HG02623 (cell line): ENCODE results near the gene SGPL1.

Experiments used
- ATAC-seq: cut with Tn5 transposase; IDR thresholded peaks from one replicate; pipeline ENCODE4 v1.9.1; 2021; ENCODE audit warnings: moderate library complexity; ENCODE audit not compliant: unreplicated experiment

SGPL1 gene

DNA sequence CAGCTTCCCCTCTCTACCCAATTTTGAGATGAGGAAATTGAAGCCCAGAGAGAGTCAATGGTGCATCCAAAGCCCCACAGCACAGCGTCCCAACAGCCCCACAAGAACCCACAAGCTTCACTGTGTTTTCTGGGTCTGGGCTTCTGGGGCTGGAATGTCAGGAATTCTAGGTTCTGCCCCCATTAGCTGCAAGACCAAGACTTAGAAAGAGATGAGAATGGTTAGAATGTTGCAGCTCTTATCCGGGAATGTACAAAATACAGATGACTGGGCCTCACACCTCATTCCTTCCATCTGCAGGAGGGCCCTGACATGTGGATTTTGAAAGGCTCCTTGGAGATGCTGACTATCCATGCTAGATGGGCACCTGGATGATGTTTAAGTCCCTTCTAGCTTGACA, 6.0 kb upstream of the SGPL1 start:
- ATAC-seq: no peak

DNA sequence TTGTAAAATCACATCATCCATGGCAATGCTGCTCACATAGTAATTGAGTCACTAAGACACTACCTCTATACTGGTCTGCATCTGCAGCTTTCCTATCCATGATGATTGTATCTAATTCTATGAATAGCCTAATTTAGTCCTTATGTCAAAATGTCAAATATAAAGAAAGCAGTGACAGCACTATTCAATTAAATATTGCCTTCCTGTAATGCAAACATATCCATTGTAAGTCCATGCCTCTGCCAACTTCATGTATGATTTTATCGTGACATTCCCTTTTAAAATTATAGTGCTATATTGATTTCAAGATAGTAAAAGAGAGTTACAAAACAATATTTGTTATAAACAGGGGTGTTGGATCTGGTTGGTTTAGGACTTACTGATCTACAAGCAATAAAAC, 4.8 kb upstream of the SGPL1 start:
- no peak for ATAC-seq

DNA sequence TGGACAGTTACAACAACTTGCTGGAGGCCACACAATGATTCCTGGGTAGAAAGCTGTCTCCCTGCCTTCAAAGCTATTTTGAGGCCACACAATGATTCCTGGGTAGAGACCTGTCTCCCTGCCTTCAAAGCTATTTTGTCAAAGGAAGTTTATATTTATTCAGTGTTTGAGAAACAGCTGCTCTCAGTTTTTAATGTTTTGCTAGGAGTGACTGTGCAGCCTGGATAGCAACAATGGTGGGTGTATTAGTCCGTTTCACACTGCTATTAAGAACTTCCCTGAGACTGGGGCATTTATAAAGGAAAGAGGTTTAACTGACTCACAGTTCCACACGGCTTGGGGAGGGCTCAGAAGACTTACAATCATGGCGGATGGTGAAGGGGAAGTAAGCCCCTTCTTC, 3.9 kb upstream of the SGPL1 start:
- ATAC-seq: no peak

DNA sequence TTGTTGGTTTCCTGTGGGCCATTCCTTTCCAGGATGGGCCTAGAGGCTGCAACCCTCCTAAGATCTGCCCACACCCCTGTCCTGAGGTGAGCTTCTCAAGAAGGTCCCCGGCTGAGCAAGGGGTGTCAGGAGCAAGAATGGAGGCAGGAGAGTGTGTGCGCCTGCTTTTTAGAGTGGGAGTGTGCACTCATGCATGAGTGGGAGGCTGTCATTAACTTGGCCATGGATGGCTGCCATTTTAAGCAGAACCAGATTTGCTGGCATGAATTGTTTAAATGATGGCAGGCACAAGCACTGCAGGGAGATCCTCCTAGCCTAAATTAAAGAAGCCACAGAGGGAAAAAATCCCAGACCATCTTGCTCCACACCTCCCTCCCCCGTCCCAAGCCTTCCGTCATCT, 2.9 kb upstream of the SGPL1 start:
- no peak for ATAC-seq

DNA sequence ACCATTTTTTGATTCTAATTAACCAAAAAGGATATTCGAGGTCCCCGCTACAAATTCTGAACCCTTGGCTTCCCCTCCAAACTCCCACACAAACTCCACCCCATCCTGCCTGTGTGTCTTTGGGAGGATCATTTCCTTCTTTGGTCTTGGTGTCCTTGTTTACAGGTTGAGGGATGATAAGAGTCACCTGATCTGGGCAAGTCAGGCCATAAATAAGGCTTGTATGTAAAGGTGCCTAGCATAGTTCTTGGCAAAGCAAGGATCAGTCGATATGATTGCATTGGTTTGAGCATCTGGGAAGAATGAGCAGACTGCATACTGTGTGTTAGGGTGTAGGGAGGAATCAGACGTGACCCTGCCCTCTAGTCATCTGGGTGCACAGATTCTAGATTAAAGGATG, 1.6 kb upstream of the SGPL1 start:
- ATAC-seq: no peak

DNA sequence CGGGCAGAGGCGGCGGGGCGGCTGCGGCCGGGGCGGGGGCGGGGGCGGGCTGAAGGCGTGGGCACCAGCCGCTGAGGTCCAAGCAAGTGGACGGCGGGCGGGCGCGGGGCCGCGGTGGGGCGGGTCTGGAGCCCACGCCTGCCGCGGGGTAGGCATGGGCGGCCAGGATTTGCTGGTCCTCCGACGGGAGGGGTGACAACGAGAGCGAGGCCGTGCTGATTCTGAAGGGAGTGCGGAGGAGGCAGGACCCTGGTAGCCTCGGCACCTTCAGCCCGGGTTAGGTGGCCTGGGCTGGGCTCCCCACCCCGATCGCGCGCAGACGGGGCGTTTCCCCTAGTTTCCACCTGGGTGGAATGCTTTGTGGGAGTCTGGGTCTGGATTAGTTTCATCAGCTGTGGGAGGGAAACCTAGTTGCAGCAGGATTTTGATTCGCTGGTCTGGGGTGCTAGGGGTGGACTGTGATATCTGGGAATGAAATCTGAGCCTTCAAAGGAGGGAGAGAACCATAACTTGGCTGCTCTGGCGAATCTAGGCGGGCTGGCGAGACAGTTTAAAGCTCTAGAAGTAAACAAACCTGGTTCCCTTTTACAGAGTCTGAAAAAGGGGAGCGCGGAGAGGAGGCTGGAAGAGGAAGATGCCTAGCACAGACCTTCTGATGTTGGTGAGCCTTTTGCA, 609 bp downstream of the SGPL1 start:
- ATAC-seq: peak; percentile 28

DNA sequence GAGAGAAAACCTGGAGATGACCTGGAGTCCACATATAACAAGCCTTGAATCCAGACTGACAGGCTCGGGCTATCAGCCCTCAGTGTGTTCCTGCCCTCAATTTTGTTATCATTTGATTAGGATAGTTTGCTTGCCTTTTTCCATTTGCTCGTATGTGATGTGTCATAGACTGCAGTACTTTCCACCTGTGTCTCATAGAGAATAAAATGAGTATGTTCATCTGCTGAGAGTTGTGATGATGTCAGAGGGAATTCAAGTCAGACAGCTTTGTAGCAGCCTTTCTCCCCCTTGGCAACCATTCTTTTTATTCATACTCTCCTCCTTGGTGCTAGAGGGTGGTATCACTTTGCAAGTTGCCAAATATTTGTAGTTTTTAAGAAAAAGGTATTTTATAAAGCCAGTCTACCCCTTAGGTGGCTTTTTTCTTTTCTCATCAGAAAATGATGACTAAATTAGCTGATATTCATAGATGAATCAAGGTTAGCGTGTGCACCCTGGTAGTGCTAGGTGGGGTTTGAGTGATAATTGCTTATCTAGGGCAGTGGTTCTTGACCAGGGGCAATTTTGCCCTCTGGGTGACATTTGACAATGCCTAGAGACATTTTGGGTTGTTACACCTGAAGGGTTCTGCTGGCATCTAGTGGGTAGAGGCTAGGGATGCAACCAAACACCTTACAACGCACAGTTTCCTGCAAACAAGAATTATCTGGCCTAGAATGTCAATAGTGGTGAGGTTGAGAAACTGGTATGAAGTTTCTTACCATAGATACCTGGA, 5.4 kb downstream of the SGPL1 start:
- no peak for ATAC-seq

DNA sequence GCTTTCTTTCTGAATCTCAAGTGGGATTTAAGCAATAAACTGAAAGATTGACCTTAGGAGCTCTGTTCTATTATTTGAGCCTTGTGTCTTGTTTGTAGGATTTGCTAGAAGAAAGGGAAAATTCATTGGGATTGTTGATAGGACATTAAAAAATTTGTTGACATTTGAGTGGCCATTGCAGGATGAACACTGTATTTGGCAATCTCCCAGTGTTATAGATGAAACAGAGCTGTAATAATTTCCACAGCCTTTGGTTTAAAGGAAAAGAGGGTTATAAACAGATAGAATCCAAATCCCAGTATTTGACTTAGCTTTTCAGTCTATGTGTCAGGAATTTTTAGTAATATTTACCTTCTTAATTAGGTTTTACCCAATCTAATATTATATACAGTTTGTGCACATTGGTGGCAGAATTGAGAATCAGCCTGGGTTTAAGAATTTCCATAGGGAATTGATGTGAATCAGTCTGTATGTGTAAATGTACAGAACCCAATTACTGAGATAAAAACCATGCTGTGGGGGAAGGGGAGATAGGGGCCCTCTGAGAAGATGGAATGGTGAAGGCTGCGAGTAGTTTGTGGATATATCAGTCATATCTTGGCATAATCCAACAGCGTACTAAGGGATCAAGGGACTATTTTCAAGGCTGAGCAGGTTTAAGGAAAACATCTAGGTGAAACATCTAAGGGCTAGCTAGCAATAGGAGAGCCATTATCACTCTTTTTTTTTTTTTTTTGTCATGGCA, 6.5 kb downstream of the SGPL1 start:
- no peak for ATAC-seq

DNA sequence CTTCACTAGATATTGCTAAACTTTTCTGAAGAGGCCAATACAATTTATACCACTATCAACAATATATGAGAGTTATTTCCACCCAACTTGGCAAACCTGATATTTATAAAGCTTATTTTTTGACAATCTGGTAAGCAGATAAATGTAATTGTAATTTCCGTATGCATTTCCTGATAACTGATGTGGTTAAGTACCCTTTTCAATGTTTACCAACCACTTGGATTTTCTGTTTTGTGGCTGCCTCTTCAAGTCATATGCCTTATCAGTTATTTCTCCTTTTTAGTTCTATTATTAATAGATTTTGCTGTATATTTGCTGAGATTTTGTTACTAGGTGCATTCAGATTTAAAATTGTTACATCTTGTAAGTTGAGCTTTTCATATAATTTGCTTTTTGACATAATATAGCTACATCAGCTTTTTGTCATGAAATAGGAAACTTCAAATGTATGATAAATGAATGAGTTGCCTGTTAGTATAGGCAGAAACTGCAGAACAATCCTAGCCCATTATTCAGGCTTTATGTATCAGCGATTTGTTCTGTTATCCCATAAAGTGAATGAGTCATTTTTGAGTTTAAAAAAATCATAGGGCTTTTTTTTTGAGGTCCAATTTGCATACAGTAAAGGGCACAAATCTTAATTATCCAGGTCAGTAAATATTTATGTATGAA, 11.5 kb downstream of the SGPL1 start:
- ATAC-seq: no peak

DNA sequence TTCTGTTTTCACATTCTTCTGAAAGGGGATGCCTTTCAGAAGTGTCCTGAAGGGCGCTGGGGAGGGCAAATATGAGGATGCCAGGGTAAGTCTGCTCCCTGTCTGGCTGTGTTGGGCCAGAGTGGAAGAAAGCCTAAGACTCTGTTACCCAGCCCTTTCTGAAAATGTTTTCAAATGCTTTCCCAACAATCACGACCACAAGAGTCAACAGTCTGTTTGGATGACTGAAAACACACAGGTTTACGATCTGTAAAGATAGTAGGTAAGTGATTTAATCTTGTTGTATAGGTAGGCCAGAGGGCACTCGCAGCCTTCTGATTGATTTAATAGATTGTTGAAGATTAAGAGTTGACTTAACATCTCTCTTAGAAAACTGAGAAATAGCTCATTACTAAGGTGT, 13.2 kb downstream of the SGPL1 start:
- no peak for ATAC-seq

DNA sequence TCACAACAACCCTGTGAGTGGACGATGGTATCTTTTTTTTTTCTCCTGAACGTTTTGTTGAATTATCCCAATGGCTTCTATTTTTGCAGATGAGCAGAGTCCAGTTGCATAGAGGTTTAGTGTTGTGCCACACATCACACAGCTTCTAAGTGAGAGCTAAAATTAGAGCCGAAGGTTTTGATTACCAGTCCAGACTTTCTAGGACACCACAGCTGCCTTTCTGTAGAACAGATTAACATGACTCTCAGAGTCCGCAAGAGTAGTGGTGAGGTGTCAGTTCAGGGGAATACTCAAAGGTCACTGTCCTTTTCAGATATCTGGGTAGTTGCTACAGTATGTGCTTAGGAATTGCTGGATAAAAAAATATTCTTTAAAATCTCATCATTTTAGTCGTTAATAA, 13.8 kb downstream of the SGPL1 start:
- ATAC-seq: no peak

DNA sequence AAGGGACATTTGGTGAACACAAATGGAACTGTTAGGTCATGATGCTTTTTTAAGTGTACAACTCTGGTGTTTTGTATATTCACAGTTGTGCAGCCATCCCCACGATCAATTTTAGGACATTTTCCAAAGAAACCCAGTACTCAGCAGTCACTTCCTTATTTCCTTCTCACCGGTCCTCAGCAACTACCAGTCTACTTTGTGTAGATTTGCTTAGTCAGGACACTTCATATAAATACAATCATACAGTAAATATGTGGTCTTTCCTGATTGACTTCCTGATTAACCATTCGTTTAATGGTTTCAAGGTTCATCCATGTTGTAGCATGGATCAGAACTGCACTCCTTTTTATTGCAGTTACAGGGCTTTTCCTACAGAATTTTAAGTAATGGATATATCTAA, 14.4 kb downstream of the SGPL1 start:
- ATAC-seq: no peak

DNA sequence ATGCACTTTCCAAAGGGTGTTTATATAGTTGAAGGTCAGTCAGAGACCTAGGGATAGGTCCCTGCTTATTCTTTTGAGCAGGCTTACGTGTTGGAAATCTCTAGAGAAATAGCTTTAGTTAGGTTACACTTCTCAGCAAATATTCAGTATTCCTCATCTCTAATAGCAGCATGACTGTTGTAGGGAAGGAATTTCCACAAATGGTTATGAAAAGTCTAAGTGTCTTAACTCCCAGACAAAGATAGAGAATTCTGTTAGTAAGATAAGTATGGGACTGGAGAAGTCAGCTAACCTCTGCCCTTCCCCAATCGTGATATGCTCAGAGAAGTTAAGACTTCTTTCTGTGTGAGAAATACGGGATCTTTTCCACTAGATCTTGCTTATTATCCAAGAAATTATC, 16.5 kb downstream of the SGPL1 start:
- no peak for ATAC-seq

DNA sequence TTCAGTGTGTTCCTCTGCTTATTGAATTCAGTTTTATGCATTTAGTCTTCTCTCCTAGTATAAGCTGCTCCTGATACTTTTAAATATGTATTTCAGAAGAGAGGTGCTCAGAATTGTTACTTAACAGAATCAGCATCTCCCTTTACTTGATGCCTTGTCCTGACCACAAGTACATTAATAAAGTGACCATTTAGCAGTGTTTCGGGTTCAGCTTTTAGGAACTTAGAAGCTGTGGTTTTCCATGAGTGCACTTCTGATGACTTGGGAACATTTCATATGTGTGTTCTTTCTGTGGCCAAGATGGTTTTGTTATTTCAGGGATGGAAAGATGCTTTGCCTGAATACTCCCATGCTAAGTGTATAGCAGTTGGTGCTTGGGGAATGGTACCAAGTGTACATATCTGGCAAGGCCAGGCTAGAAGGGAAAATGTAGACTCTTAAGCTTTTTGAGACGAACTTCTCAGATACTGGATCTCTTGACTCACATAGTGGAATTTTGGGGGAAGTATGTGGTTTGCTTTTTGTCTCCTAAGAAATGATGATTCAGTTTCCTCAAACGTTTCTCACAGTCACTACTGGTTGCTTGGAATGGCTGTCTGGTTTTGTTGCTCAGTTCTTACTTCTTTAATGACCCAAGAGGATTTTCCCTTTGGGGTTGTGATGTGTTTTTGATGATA, 17.2 kb downstream of the SGPL1 start:
- ATAC-seq: no peak

DNA sequence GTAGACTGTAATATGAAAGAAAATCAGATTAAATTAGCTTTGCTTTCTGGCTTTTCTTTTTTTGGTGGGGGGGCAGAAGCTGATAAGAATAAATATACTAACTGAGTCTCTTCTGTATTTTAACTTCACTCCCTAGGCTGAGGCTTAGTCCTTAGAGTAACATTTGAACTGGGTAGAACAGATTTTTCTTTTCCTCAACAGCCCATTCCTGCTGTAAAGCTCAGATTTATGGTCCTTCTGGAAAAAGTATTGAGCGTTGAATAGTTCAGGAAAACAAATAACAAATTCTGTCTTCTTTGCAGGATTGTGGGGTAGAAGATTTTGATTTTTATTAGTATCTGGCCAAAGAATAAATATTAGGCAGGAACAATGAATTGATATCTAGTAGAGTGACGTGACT, 17.9 kb downstream of the SGPL1 start:
- no peak for ATAC-seq

DNA sequence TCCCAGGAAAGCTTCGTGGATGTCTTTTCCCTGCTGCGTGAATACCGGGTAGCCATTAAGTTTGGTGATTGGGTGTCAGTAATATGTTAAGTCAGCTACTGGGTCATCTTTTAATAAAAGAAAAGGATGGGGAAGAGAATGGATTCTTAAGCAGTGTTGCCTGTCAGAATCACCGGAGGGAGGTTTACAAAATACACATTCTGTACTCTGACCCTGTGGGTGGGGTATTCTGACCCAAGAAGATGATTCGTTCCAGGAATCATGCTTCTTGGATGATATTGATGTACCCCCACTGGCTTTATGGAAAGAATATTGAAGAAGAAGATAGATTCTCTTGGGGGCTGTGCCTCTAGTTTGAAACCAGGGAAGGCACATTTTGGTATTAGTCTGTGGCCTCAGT, 18.3 kb downstream of the SGPL1 start:
- no peak for ATAC-seq

DNA sequence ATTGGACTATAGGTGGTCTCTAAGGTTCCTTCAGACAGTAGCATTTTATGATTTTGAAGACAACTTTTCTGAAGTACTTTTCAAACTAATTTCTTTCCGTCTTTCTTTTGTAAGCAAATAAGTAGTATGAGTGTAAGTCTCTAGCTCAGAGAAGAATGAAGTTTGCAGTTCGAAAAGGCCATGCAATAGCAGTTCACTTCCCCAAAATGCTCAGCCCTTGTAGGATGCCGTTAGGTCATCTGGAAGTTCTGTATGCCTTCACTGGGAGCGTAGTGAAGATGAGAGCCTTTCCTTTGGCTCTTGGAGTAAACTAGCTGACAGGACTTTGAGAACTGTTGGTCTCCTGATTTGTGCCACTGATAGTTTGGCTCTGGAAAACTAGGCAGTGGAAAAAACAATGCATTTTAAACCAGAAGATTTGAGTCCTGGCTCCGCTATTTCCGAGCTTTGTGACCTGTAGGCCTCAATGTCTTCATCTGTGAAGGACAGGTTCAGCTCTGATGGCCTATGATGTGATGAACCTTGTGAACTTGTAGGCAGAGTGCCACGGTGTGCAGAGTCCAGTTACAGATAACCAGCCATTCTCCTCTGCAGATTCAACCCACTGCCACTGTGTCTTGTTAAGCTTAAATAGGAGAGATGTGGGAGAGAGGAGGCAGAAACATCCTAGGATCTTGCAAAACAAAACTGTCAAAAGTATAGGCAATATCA, 18.8 kb downstream of the SGPL1 start:
- no peak for ATAC-seq

DNA sequence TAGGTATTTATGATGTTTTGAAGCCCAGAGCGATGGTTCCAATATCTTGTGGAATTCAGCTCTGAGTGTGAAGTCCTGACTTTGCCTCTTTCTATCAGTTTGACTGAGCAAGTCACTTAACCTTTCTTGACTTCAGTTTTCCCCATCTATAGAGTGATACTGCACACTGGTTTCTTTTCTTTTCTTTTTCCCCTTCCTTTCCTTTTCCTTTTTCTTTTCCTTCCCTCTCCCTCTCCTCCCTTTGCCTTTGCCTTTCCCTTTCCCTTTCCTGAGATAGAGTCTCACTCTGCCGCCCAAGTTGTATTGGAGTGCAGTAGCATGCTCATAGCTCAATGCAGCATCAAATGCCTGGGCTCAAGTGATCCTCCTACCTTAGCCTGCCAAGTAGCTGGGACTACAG, 20.6 kb downstream of the SGPL1 start:
- ATAC-seq: no peak

DNA sequence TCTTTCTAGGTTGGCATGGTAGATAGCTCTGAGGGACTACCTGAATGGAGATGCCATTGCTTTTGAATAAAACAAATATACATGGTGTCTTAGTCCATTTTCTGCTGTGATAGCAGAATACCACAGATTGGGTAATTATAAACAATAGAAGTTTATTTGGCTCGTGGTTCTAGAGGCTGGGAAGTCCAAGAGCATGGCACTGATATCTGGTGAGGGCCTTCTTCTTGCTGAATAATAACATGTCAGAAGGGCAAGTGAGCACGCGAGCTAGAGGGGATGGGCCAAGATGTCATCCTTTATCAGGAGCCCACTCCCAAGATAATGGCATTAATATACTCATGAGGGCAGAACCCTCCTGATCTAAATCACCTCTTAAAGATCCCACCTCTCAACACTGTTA, 21.9 kb downstream of the SGPL1 start:
- no peak for ATAC-seq

DNA sequence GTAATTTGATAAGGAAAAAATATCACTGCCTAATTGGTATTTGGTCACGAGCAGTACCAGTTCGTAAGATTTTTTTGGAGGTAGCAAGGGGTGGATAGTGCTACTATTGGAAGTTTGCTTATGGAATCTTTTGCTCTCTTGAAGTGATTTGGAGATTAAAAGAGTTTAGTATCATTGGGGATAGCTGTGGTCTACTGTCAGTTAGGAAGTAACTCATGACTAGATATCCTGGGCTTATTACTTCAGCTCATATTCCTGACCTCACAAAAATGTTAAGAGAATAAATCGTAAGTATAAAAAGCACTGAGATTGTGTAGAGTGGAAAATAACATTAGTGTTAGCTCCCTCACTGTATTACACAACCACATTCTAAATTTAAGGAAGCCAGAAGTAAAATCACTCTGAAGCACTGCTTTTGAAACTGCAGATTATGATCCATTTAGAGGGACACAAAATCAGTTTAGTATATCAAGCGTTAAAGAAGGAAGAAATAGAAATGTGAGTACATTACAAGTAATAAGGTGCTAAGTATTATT, 22.6 kb downstream of the SGPL1 start:
- ATAC-seq: no peak
